Muscle of leg (tissue), 11 donors: ENCODE data around the gene DTNB. TPM values are rescaled to one million over a fixed set of nuclear protein-coding genes. Genes with fewer than 3 reads are reported as not detected.
"Not testable (repeated sequence)": the region's sequence is repeated elsewhere in the genome, so short reads cannot be mapped to it uniquely, and the experiment has no call there.

Experiments used
- DNase-seq: peaks from one replicate; pipeline ENCODE4 v3.0.0; 2013
- H3K27ac ChIP-seq: one replicate; pipeline ENCODE4 v1.5.1; 2013; ENCODE audit warnings: mild to moderate bottlenecking, low read length, control low read depth
- H3K27me3 ChIP-seq: one replicate; pipeline ENCODE4 v1.6.1; 2013; ENCODE audit warnings: low read length; ENCODE audit not compliant: control insufficient read depth, insufficient read depth
- H3K36me3 ChIP-seq: one replicate; pipeline ENCODE4 v1.6.1; 2013; ENCODE audit warnings: low read length; ENCODE audit not compliant: control insufficient read depth, insufficient read depth
- H3K4me1 ChIP-seq: one replicate; pipeline ENCODE4 v1.6.1; 2013; ENCODE audit warnings: low read length; ENCODE audit not compliant: control insufficient read depth, insufficient read depth
- H3K4me3 ChIP-seq: one replicate; pipeline ENCODE4 v1.5.1; 2013; ENCODE audit warnings: low read length, control low read depth
- H3K9me3 ChIP-seq: replicated peaks from 2 replicates; pipeline ENCODE4 v1.6.1; 2013; ENCODE audit warnings: low read depth, low read length; ENCODE audit not compliant: control insufficient read depth
- WGBS: methylation state at CpG from one replicate; pipeline ENCODE4 v1.1.5; 2013; ENCODE audit warnings: missing lambda C conversion rate; ENCODE audit not compliant: insufficient coverage; 5-methylcytosine and 5-hydroxymethylcytosine counted together
- polyA plus RNA-seq, 8 donors: library from polyadenylated mRNA; unstranded; fragments of 120-200 nt; gene quantifications; one replicate each; pipeline versions ENCODE4 v1.2.1 to v1.2.3, GENCODE V29; 2013; ENCODE audit warnings: inconsistent platforms in 1 of 8, low replicate concordance in 1 of 8; ENCODE audit not compliant: insufficient read length in 8 of 8, insufficient read depth in 1 of 8
- total RNA-seq: library from RNA; stranded (reverse); fragments of 120-200 nt; gene quantifications from one replicate; pipeline ENCODE4 v1.2.4, GENCODE V29; 2013

The DTNB gene
- total and polyA plus RNA-seq, 9 donors: 3.7 to 6.7 (median 5.3) TPM

GRCh38 chr2:25535411-25536289 lies 137.7 kb downstream of the DTNB start:
- not testable (repeated sequence) for DNase-seq, H3K9me3 ChIP-seq

GRCh38 chr2:25534937-25535336 lies 138.4 kb downstream of the DTNB start:
- not testable (repeated sequence) for H3K9me3 ChIP-seq, DNase-seq, H3K4me1 ChIP-seq, H3K36me3 ChIP-seq, H3K27ac ChIP-seq, H3K4me3 ChIP-seq, H3K27me3 ChIP-seq
- WGBS: 98% methylated on average over 21 of the region's 22 CpGs

More at GRCh38 chr2:25535411-25536289, 137.7 kb downstream of the DTNB start:
- H3K27ac ChIP-seq, H3K4me3 ChIP-seq, H3K36me3 ChIP-seq, H3K27me3 ChIP-seq, H3K4me1 ChIP-seq: not testable (repeated sequence)
- 97% methylated on average over 44 of the region's 52 CpGs for WGBS

- Histone ChIP-seq H3K36me3 (peaks cover 3% of the 10 kb centered on the region), H3K9me3 (peaks cover 2% of the 10 kb centered on the region), H3K27ac (no peak overlapping the region), H3K4me1 (no peaks in the 10 kb centered on the region), H3K27me3 (no peaks in the 10 kb centered on the region), H3K4me3 (no peak overlapping the region)
- DNase-seq: no peak
- 96% methylated on average over 19 of the region's 26 CpGs for WGBS
Measured at GRCh38 chr2:25534455-25534854, 138.9 kb downstream of the DTNB start.

- 100% methylated on average over 1 of the region's 5 CpGs for WGBS
- not testable (repeated sequence) for H3K4me3 ChIP-seq, H3K36me3 ChIP-seq
Measured at GRCh38 chr2:25533771-25534170, 139.6 kb downstream of the DTNB start.

GRCh38 chr2:25532521-25532920 lies 140.9 kb downstream of the DTNB start:
- Histone ChIP-seq H3K27ac (no peak overlapping the region), H3K36me3 (peaks cover 3% of the 10 kb centered on the region), H3K9me3 (peaks cover 2% of the 10 kb centered on the region), H3K4me1 (no peaks in the 10 kb centered on the region), H3K4me3 (no peak overlapping the region), H3K27me3 (no peaks in the 10 kb centered on the region)
- no peak for DNase-seq
- WGBS: no CpG with 5 or more reads among the region's 2 CpGs

More at GRCh38 chr2:25533771-25534170, 139.6 kb downstream of the DTNB start:
- H3K4me1 ChIP-seq, H3K27me3 ChIP-seq, DNase-seq, H3K27ac ChIP-seq, H3K9me3 ChIP-seq: not testable (repeated sequence)

GRCh38 chr2:25529034-25529433 lies 144.3 kb downstream of the DTNB start:
- WGBS: no CpG with 5 or more reads among the region's 3 CpGs
- H3K27ac ChIP-seq: no peak overlapping the region
- no peak for DNase-seq
- no peaks in the 10 kb centered on the region for H3K36me3 ChIP-seq
- no peak overlapping the region for H3K4me3 ChIP-seq
- no peaks in the 10 kb centered on the region for H3K4me1 ChIP-seq
- H3K9me3 ChIP-seq: no peaks in the 10 kb centered on the region
- no peaks in the 10 kb centered on the region for H3K27me3 ChIP-seq

GRCh38 chr2:25528173-25528572 lies 145.2 kb downstream of the DTNB start:
- H3K27ac ChIP-seq: no peak overlapping the region
- H3K36me3 ChIP-seq: no peaks in the 10 kb centered on the region
- H3K27me3 ChIP-seq: no peaks in the 10 kb centered on the region
- no peak overlapping the region for H3K4me3 ChIP-seq
- no peaks in the 10 kb centered on the region for H3K4me1 ChIP-seq
- no CpG with 5 or more reads among the region's 4 CpGs for WGBS
- no peaks in the 10 kb centered on the region for H3K9me3 ChIP-seq
- no peak for DNase-seq

GRCh38 chr2:25524507-25524906 lies 148.9 kb downstream of the DTNB start:
- Histone ChIP-seq H3K36me3 (no peaks in the 10 kb centered on the region), H3K27me3 (no peaks in the 10 kb centered on the region), H3K4me1 (no peaks in the 10 kb centered on the region), H3K27ac (no peak overlapping the region), H3K9me3 (no peaks in the 10 kb centered on the region), H3K4me3 (no peak overlapping the region)
- DNase-seq: no peak
- 100% methylated on average over 1 of the region's 5 CpGs for WGBS

GRCh38 chr2:25523060-25523459 lies 150.3 kb downstream of the DTNB start:
- WGBS: 96% methylated on average over 4 of the region's 4 CpGs
- H3K9me3 ChIP-seq: no peaks in the 10 kb centered on the region

GRCh38 chr2:25521665-25522387 lies 151.6 kb downstream of the DTNB start:
- H3K4me3 ChIP-seq: no peak overlapping the region
- H3K9me3 ChIP-seq: no peaks in the 10 kb centered on the region
- no peak overlapping the region for H3K27ac ChIP-seq
- peak; percentile 89 for DNase-seq
- H3K27me3 ChIP-seq: no peaks in the 10 kb centered on the region
- no peaks in the 10 kb centered on the region for H3K4me1 ChIP-seq
- no CpG with 5 or more reads among the region's 10 CpGs for WGBS
- no peaks in the 10 kb centered on the region for H3K36me3 ChIP-seq

More at GRCh38 chr2:25523060-25523459, 150.3 kb downstream of the DTNB start:
- H3K4me3 ChIP-seq: no peak overlapping the region
- no peaks in the 10 kb centered on the region for H3K36me3 ChIP-seq
- no peak overlapping the region for H3K27ac ChIP-seq
- no peak for DNase-seq
- H3K4me1 ChIP-seq: no peaks in the 10 kb centered on the region
- no peaks in the 10 kb centered on the region for H3K27me3 ChIP-seq
